Duodenal mucosa (tissue), 2 donors: ENCODE data around the gene EHBP1.
"Not testable (repeated sequence)": the region's sequence is repeated elsewhere in the genome, so short reads cannot be mapped to it uniquely, and the experiment has no call there.

ENCODE experiments used
- H3K27ac ChIP-seq: one replicate; pipeline ENCODE4 v1.7.0; 2013; ENCODE audit warnings: low read depth, low read length
- H3K27me3 ChIP-seq, 2 donors: one replicate each; pipeline ENCODE4 v1.7.0; 2013; ENCODE audit warnings: low read length in 2 of 2, control low read depth in 1 of 2; ENCODE audit not compliant: insufficient read depth in 2 of 2, control insufficient read depth in 1 of 2
- H3K36me3 ChIP-seq, 2 donors: one replicate each; pipeline ENCODE4 v1.7.0; 2013; ENCODE audit warnings: low read length in 2 of 2, control low read depth in 1 of 2; ENCODE audit not compliant: insufficient read depth in 2 of 2, control insufficient read depth in 1 of 2
- H3K4me1 ChIP-seq, 2 donors: one replicate each; pipeline ENCODE4 v1.7.0; 2013; ENCODE audit warnings: low read length in 2 of 2, control low read depth in 1 of 2; ENCODE audit not compliant: insufficient read depth in 2 of 2, control insufficient read depth in 1 of 2
- H3K4me3 ChIP-seq, 2 donors: one replicate each; pipeline ENCODE4 v1.7.0; 2013; ENCODE audit warnings: low read length in 2 of 2, low read depth in 1 of 2
- H3K9ac ChIP-seq, 2 donors: one replicate each; pipeline ENCODE4 v1.7.0; 2013; ENCODE audit warnings: low read length in 2 of 2, low read depth in 1 of 2
- H3K9me3 ChIP-seq, 2 donors: one replicate each; pipeline ENCODE4 v1.7.0; 2013; ENCODE audit warnings: low read length in 2 of 2, control low read depth in 1 of 2; ENCODE audit not compliant: control insufficient read depth in 1 of 2

The EHBP1 gene

GRCh38 chr2:62692225-62692624 lies 13.3 kb upstream of the EHBP1 start:
- no peaks in the 10 kb centered on the region for H3K27me3 ChIP-seq
- no peak overlapping the region for H3K4me3 ChIP-seq
- no peak overlapping the region for H3K9ac ChIP-seq
- H3K27ac ChIP-seq: no peak overlapping the region
- no peaks in the 10 kb centered on the region for H3K4me1 ChIP-seq
- H3K9me3 ChIP-seq: no peaks in the 10 kb centered on the region
- H3K36me3 ChIP-seq: no peaks in the 10 kb centered on the region

DNA sequence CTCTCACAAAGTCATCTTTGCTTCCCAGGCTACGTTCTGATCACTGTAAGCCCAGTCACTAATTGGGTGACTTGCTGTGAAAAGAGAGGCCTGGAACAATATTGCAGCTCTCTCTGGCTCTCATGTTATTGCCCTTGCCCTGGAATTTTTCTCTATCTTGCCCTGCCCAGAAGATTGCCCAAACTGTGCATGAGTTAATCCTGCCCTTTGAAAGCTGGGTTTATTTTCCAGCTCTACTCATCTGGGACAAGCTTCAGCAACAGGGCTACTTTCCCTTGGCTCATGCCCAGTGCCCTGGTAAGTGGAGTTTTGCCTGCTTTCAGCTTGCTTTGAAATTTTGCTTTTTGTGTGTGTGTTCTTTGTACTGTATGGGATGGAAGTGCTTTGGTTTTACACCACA lies 6.9 kb upstream of the EHBP1 start:
- Histone ChIP-seq H3K27me3 (no peaks in the 10 kb centered on the region), H3K36me3 (no peaks in the 10 kb centered on the region), H3K9ac (no peak overlapping the region), H3K4me3 (no peak overlapping the region), H3K4me1 (no peaks in the 10 kb centered on the region), H3K9me3 (no peaks in the 10 kb centered on the region), H3K27ac (no peak overlapping the region)

DNA sequence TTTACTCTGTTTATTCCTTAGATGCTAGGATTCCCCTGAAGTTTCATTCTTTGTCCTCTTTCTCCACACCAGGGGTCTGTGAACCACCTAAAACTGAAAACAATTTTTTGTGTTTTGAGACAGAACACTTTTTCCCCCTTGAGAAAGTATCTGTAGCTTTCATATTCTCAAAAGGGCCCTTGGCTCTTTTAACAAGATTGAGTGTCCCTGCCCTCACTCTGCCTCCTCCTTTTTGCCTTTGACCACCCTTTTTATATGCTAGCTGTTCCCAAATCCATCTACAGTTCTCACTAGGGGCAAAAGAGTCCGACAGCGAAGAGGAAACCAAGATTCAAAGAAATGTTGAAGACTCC lies 883 bp upstream of the EHBP1 start:
- peaks cover 17 to 20% of the 10 kb centered on the region in 2 donors for H3K4me1 ChIP-seq
- no peaks in the 10 kb centered on the region for H3K9me3 ChIP-seq
- H3K27ac ChIP-seq: peak overlapping the region; percentile 79
- no peaks in the 10 kb centered on the region for H3K27me3 ChIP-seq
- peak overlapping the region; percentile 84 to 91 for H3K4me3 ChIP-seq
- peak overlapping the region; percentile 69 to 86 for H3K9ac ChIP-seq
- H3K36me3 ChIP-seq: peaks cover 0 to 4% of the 10 kb centered on the region in 2 donors

DNA sequence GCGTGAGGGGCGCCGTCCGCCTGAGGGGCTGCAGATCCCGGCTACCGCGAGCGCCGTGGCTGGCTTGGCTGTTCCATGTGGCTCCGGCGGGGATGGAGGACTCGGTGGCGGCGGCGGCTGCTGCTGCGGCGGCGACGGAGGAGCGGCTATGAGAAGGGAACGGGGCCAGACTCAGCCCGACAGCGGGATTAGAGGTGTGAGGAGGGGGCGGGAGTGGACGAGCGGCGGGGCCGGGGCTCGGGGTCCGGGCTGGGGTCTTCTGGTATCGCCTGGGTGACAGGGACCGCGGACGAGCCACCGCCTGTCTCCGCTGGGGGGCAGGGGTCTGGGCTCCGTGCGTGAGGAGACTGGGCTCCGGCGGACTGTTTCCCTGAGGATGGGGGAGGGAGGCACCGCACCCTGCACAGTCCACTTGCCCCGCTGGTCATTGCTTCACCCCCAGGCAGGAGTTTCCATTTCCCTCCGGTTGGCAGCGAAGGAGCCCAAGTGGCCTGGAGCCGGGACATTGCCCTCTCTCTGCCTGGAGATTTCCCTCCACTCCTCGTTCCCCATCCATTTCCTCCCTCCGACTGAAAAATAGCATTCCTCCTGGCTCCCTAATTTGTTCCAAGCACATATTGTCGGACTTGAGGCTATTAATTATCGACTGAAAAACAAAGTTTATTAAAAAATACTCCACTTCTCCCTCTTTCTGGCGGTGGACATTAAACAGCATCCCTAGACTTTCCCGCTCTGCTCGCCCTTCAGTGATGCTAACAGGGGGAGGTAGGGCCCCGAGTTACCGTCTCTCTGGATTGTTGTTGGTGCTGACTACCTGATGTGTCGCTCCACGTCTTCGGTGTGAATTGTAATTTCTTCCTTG lies 577 bp downstream of the EHBP1 start:
- peak overlapping the region; percentile 60 to 76 for H3K9ac ChIP-seq
- peaks cover 17 to 20% of the 10 kb centered on the region in 2 donors for H3K4me1 ChIP-seq
- no peaks in the 10 kb centered on the region for H3K27me3 ChIP-seq
- H3K4me3 ChIP-seq: peak overlapping the region; percentile 86 to 91
- peaks cover 0 to 7% of the 10 kb centered on the region in 2 donors for H3K36me3 ChIP-seq
- peak overlapping the region; percentile 59 for H3K27ac ChIP-seq
- no peaks in the 10 kb centered on the region for H3K9me3 ChIP-seq

- no peaks in the 10 kb centered on the region for H3K9me3 ChIP-seq
- no peak overlapping the region for H3K27ac ChIP-seq
- H3K4me1 ChIP-seq: peaks cover 17 to 20% of the 10 kb centered on the region in 2 donors
- H3K9ac ChIP-seq: peak overlapping the region; percentile 60 to 76
- peaks cover 0 to 7% of the 10 kb centered on the region in 2 donors for H3K36me3 ChIP-seq
- H3K27me3 ChIP-seq: no peaks in the 10 kb centered on the region
- peak overlapping the region; percentile 86 to 91 for H3K4me3 ChIP-seq
Measured at GRCh38 chr2:62706721-62707521, 1.4 kb downstream of the EHBP1 start.

DNA sequence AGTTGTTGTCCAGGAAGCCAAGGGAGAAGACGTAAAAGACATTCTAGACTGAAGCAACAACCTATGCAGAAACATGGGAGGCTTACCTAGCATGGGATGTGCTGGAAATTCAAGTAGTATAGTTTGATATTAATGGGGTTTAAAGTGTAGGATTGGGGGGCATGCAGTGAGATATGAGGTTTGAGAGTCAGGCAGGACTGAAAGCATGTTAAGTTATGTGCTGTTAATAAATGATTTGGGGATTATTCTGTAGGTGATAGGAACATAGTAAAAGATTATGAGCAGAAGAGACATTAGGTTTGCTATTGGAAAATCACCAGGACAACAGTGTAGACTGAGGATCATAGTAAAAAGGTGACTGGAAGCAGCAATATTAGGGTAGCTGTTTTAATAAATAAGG lies 3.2 kb downstream of the EHBP1 start:
- Histone ChIP-seq H3K9me3 (no peaks in the 10 kb centered on the region), H3K4me3 (peak overlapping the region in 1 of 2 donors; percentile 5), H3K4me1 (peaks cover 17 to 20% of the 10 kb centered on the region in 2 donors), H3K27me3 (no peaks in the 10 kb centered on the region), H3K36me3 (peaks cover 0 to 7% of the 10 kb centered on the region in 2 donors), H3K9ac (no peak overlapping the region), H3K27ac (no peak overlapping the region)

DNA sequence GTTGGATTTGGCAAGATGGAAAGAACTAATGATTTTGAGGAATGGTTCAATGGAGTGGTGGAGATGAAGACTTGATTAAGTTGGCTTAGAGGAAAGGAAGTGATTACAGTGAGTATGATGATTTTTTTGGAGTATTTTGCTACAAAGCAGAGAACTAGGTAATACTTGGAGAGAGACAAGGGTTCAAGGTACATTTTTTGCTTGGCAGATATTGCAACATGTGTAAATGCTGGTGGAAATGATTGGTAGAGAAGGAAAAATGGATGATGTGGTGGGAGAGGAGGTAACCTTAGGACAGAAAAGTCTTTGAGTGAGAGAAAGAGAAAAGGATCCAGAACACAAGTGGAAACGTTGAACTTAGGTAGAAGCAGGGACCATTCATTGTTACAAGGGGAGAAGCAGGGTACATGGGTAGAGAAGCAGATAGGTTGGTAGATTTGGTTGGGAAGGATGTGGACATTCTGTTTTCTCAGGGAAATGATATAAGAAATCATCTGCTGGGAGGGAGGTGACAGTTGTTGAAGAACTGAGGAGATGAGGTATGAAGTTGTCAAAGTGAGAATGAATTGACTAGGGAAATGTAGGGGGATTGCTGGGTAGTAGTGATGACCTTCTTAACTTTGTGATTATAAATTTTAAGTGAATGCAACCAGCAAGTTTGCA lies 6.5 kb downstream of the EHBP1 start:
- no peaks in the 10 kb centered on the region for H3K27me3 ChIP-seq
- no peaks in the 10 kb centered on the region for H3K9me3 ChIP-seq
- peaks cover 0 to 7% of the 10 kb centered on the region in 2 donors for H3K36me3 ChIP-seq
- H3K9ac ChIP-seq: no peak overlapping the region
- peaks cover 4 to 5% of the 10 kb centered on the region in 2 donors for H3K4me1 ChIP-seq
- no peak overlapping the region for H3K27ac ChIP-seq
- no peak overlapping the region for H3K4me3 ChIP-seq

GRCh38 chr2:62713196-62713595 lies 7.7 kb downstream of the EHBP1 start:
- not testable (repeated sequence) for H3K27ac ChIP-seq, H3K36me3 ChIP-seq, H3K27me3 ChIP-seq, H3K4me1 ChIP-seq, H3K9ac ChIP-seq, H3K9me3 ChIP-seq, H3K4me3 ChIP-seq

DNA sequence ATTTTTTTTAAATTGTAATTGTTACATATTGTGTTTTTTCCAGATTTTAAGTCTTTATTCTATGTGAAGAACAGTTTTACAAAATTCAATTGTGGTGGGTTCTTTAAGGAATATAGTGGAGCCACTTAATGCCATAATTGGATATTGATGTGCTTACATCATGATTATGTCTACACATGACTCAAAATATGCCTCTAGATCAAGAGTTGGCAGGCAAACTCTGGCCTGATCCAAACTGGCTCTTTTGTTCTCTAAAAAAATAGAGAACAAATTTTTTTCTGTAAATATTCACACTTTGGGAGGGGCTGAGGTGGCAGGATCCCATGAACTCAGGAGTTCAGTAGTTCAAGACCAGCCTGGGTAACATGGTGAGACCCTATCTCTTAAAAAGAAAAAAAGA lies 8.3 kb downstream of the EHBP1 start:
- Histone ChIP-seq H3K9ac (no peak overlapping the region), H3K36me3 (peaks cover 0 to 3% of the 10 kb centered on the region in 2 donors), H3K4me3 (no peak overlapping the region), H3K4me1 (no peaks in the 10 kb centered on the region), H3K27ac (no peak overlapping the region), H3K27me3 (no peaks in the 10 kb centered on the region), H3K9me3 (no peaks in the 10 kb centered on the region)

- H3K9me3 ChIP-seq: no peaks in the 10 kb centered on the region
- no peaks in the 10 kb centered on the region for H3K4me1 ChIP-seq
- no peaks in the 10 kb centered on the region for H3K27me3 ChIP-seq
- H3K27ac ChIP-seq: no peak overlapping the region
- no peak overlapping the region for H3K9ac ChIP-seq
- H3K36me3 ChIP-seq: no peaks in the 10 kb centered on the region
- no peak overlapping the region for H3K4me3 ChIP-seq
Measured at GRCh38 chr2:62716768-62717167, 11.3 kb downstream of the EHBP1 start.
